B cell (primary cell): ENCODE results near the gene SLC39A13. TPM values are rescaled to one million over a fixed set of nuclear protein-coding genes. Genes with fewer than 3 reads are reported as not detected.

Experiments
- ATAC-seq: fragments of 200-7000 bp; cut with Tn5 transposase; one replicate; pipeline ENCODE4 v1.10.0; 2021; ENCODE audit warnings: low read depth, mild to moderate bottlenecking, moderate number of reproducible peaks, moderate library complexity
- CTCF ChIA-PET: fragments of 350-600 bp; sonication (Branson Sonifier 250); formaldehyde crosslinking; loops from one replicate; lab custom pipeline; 2021; ENCODE audit warnings: antibody characterized with exemption, inconsistent platforms; lab: Charles Lee
- POLR2A ChIA-PET: fragments of 350-600 bp; sonication (Branson Sonifier 250); formaldehyde crosslinking; loops from one replicate; lab custom pipeline; 2021; ENCODE audit warnings: antibody characterized with exemption; lab: Charles Lee
- DNase-seq: peaks from one replicate; pipeline ENCODE4 v3.0.0; 2013
- H2AFZ ChIP-seq: 2 replicates; pipeline ENCODE4 v1.6.1; 2012; ENCODE audit warnings: mild to moderate bottlenecking, low read depth, low read length; ENCODE audit not compliant: insufficient read depth, poor library complexity, severe bottlenecking
- H3K27ac ChIP-seq, 2 donors: 1 replicate in 1 of 2; 2 replicates in 1 of 2; pipeline ENCODE4 v1.5.1; 2012 to 2013; ENCODE audit warnings: low read length in 2 of 2, mild to moderate bottlenecking in 2 of 2, moderate library complexity in 1 of 2
- H3K27me3 ChIP-seq, 4 experiments: fragments of 200-600 bp in 1 of 4; sonication (generic) in 1 of 4; replicated peaks in 1 of 4; 1 replicate in 2 of 4; 2 replicates in 2 of 4; pipeline versions ENCODE4 v1.6.1 to v1.7.0; 2013 to 2016; ENCODE audit warnings: low read length in 3 of 4, mild to moderate bottlenecking in 2 of 4, mixed read lengths in 1 of 4, moderate library complexity in 1 of 4; ENCODE audit not compliant: insufficient read depth in 4 of 4, control insufficient read depth in 3 of 4; ENCODE audit errors: control extremely low read depth in 1 of 4
- H3K36me3 ChIP-seq, 2 experiments: replicated peaks in 1 of 2; 1 replicate in 1 of 2; 2 replicates in 1 of 2; pipeline versions ENCODE4 v1.6.1 to v1.7.1; 2013; ENCODE audit warnings: low read length in 1 of 2; ENCODE audit not compliant: insufficient read depth in 2 of 2, control insufficient read depth in 1 of 2; ENCODE audit errors: control extremely low read depth in 1 of 2, extremely low read depth in 1 of 2
- H3K4me1 ChIP-seq, 2 donors: fragments of 200-600 bp in 1 of 2; sonication (generic) in 1 of 2; 1 replicate in 1 of 2; 2 replicates in 1 of 2; pipeline versions ENCODE4 v1.5.1 to v1.6.1; 2013 to 2017; ENCODE audit warnings: low read length in 2 of 2; ENCODE audit not compliant: control insufficient read depth in 2 of 2, insufficient read depth in 2 of 2
- H3K4me2 ChIP-seq: replicated peaks from 2 replicates; pipeline ENCODE3; 2012; ENCODE audit warnings: mild to moderate bottlenecking, low read depth, low read length; ENCODE audit not compliant: poor library complexity, severe bottlenecking
- H3K4me3 ChIP-seq, 5 experiments: fragments of 200-600 bp in 1 of 5; sonication (generic) in 1 of 5; 1 replicate in 3 of 5; 2 replicates in 2 of 5; pipeline versions ENCODE4 v1.5.1 to v1.7.0; 2011 to 2016; ENCODE audit warnings: low read length in 4 of 5, mild to moderate bottlenecking in 4 of 5, low read depth in 2 of 5, control low read depth in 1 of 5, moderate library complexity in 1 of 5; ENCODE audit not compliant: insufficient read depth in 1 of 5; ENCODE audit errors: control extremely low read depth in 1 of 5, extremely low read depth in 1 of 5
- H3K79me2 ChIP-seq: fragments of 200-600 bp; sonication (generic); one replicate; pipeline ENCODE4 v1.6.0; 2016; ENCODE audit warnings: low read length; ENCODE audit not compliant: control insufficient read depth, insufficient read depth
- H3K9ac ChIP-seq: fragments of 200-600 bp; sonication (generic); 2 replicates; pipeline ENCODE4 v1.6.1; 2017; ENCODE audit warnings: mild to moderate bottlenecking, low read length, moderate library complexity
- H3K9me3 ChIP-seq, 3 donors: one replicate each; pipeline versions ENCODE4 v1.6.1 to v1.7.1; 2013; ENCODE audit warnings: low read length in 2 of 3; ENCODE audit not compliant: control insufficient read depth in 2 of 3, insufficient read depth in 1 of 3; ENCODE audit errors: control extremely low read depth in 1 of 3
- H4K20me1 ChIP-seq: 2 replicates; pipeline ENCODE4 v1.6.0; 2012; ENCODE audit warnings: mild to moderate bottlenecking, low read length; ENCODE audit not compliant: insufficient read depth, control insufficient read depth, poor library complexity, severe bottlenecking
- H3K27ac Mint-ChIP-seq: one replicate; pipeline ENCODE4 v1.8.0; 2021; ENCODE audit warnings: mixed read lengths
- H3K27me3 Mint-ChIP-seq: one replicate; pipeline ENCODE4 v1.8.0; 2021; ENCODE audit warnings: mixed read lengths
- H3K4me1 Mint-ChIP-seq: one replicate; pipeline ENCODE4 v1.8.0; 2021; ENCODE audit warnings: mixed read lengths
- H3K4me3 Mint-ChIP-seq: one replicate; pipeline ENCODE4 v1.8.0; 2021; ENCODE audit warnings: mixed read lengths
- H3K9me3 Mint-ChIP-seq: one replicate; pipeline ENCODE4 v1.8.0; 2022; ENCODE audit warnings: mixed read lengths; ENCODE audit not compliant: insufficient read depth
- EZH2 ChIP-seq: IDR thresholded peaks from 2 replicates; pipeline ENCODE4 v1.6.1; 2012; ENCODE audit warnings: borderline replicate concordance, low read depth, mild to moderate bottlenecking, moderate library complexity, low read length; ENCODE audit not compliant: insufficient read depth, poor library complexity, severe bottlenecking
- WGBS: methylation state at CpG from one replicate; pipeline ENCODE4 v1.1.5; 2013; ENCODE audit warnings: missing lambda C conversion rate; ENCODE audit not compliant: insufficient coverage; 5-methylcytosine and 5-hydroxymethylcytosine counted together
- intact Hi-C: fragments of 100-400 bp; cut with micrococcal nuclease; formaldehyde crosslinking; loops from one replicate; pipeline ENCODE4 v1.10.0; 2022
- polyA plus RNA-seq: library from polyadenylated mRNA; depleted of rRNA; stranded (reverse); fragments of >200 nt; gene quantifications from 2 replicates; pipeline ENCODE4 v1.2.3, GENCODE V29; 2012
- total RNA-seq, 2 donors: library from RNA; stranded (reverse); fragments of 120-200 nt in 1 of 2; gene quantifications; 1 replicate in 1 of 2; 2 replicates in 1 of 2; pipeline versions ENCODE4 v1.2.3 to v1.2.4, GENCODE V29; 2013 to 2022
- TF ChIP-seq, protein P1 (sequence below): fragments of 200-600 bp; IDR thresholded peaks from one replicate; pipeline ENCODE4 v1.8.0; 2022; ENCODE audit warnings: antibody characterized with exemption, mild to moderate bottlenecking

SLC39A13 gene
- total and polyA plus RNA-seq, 2 donors (not counting 1 experiment from before 2014, with no cell fraction given) = 33.0 to 55.7 TPM

DNA sequence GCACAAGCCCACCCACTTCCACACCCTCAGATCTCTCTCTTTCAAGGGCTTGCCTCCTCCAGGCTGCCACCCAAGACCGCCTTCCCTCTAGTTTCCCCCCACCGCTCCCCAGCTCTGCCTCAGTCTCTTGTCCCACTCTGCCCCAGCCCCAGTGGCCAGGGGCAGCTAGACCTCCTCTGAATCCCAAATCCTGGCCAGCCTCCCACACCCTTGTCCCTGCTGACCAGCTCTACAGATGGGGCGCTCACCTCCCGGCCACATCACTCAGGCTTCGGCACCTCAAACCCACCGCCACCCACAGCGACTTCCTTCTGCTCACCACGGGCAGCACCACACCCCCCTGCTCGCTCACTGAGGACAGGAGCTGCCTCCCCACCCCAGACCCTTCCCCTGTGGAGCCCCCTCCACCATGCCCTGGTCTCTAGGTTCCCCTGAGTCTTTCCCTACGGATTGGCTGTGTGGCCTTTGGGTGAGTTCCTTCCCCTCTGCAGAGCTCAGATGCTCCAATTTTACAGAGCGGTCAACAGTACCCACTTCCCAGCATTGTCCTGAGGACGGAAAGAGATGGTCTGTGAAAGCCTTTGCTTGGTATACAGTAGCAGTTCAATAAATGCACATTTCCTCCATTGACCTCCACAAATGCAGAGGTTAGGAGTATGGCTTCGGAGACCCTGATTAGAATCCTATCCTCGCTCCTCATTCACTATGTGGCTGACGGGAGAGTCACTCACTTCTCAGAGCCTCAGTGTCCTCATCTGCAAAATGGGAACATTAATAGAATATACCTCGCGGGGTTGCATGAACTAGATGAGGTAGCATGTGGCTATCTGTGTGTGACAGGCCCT lies 18.6 kb upstream of the SLC39A13 start:
- Histone ChIP-seq H3K4me2 (peak overlapping the region; percentile 27), H3K36me3 (no peaks in the 10 kb centered on the region), H4K20me1 (no peaks in the 10 kb centered on the region), H3K9me3 (no peaks in the 10 kb centered on the region), H3K4me3 (no peak overlapping the region), H3K79me2 (peaks cover 25% of the 10 kb centered on the region), H3K9ac (no peak overlapping the region), H2AFZ (no peak overlapping the region), H3K4me1 (peaks cover 29 to 50% of the 10 kb centered on the region in 2 donors), H3K27ac (no peak overlapping the region), H3K27me3 (no peaks in the 10 kb centered on the region)
- ATAC-seq = no peak
- peaks cover 43% of the 10 kb centered on the region for H3K4me1 Mint-ChIP-seq
- WGBS = 47% methylated on average over 12 of the region's 17 CpGs
- TF ChIP-seq EZH2 = no peak
- TF ChIP-seq, protein P1, sequence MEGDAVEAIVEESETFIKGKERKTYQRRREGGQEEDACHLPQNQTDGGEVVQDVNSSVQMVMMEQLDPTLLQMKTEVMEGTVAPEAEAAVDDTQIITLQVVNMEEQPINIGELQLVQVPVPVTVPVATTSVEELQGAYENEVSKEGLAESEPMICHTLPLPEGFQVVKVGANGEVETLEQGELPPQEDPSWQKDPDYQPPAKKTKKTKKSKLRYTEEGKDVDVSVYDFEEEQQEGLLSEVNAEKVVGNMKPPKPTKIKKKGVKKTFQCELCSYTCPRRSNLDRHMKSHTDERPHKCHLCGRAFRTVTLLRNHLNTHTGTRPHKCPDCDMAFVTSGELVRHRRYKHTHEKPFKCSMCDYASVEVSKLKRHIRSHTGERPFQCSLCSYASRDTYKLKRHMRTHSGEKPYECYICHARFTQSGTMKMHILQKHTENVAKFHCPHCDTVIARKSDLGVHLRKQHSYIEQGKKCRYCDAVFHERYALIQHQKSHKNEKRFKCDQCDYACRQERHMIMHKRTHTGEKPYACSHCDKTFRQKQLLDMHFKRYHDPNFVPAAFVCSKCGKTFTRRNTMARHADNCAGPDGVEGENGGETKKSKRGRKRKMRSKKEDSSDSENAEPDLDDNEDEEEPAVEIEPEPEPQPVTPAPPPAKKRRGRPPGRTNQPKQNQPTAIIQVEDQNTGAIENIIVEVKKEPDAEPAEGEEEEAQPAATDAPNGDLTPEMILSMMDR = no peak
- ChIA-PET CTCF (interaction anchor here (0.6 to 5.7 kb wide), 8 partner anchors 10 to 583 kb away, joined by 3 to 72 read pairs (median 6); partner anchors contain the start of gene SPI1), POLR2A (interaction anchor here (0.8 to 2.2 kb wide), 2 partner anchors 9 to 11 kb away, joined by 3 to 7 read pairs; partner anchors contain the start of gene SPI1)
- intact Hi-C loops = no loop called here
- H3K27ac Mint-ChIP-seq = peak overlapping the region; percentile 56
- H3K4me3 Mint-ChIP-seq = no peak overlapping the region
- H3K9me3 Mint-ChIP-seq = no peaks in the 10 kb centered on the region
- H3K27me3 Mint-ChIP-seq = no peaks in the 10 kb centered on the region
- DNase-seq = no peak

DNA sequence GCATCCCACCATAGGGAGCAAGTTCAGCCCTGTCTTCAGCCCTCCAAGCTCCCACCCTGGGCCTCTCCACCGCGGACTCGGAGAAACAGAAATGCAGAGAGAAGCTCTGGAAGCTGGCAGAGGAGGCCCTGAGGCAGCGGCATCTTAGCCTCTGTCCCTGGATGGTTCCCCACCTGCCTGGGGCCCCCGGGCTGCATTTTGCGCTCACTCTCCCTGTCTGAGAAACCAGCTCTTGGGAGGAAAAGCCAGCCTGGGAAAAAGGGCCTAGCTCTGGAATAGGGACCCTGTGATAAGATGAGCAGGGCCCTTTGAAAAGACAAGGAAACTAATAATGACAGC lies 18.0 kb upstream of the SLC39A13 start:
- Histone ChIP-seq H3K4me2 (no peak overlapping the region), H3K27me3 (no peaks in the 10 kb centered on the region), H3K9me3 (no peaks in the 10 kb centered on the region), H2AFZ (no peak overlapping the region), H3K4me3 (no peak overlapping the region), H3K9ac (no peak overlapping the region), H3K79me2 (peaks cover 31% of the 10 kb centered on the region), H4K20me1 (no peaks in the 10 kb centered on the region), H3K36me3 (no peaks in the 10 kb centered on the region), H3K4me1 (peaks cover 35 to 56% of the 10 kb centered on the region in 2 donors), H3K27ac (no peak overlapping the region)
- intact Hi-C loops = no loop called here
- DNase-seq (peak; percentile 1), ATAC-seq (no peak)
- TF ChIP-seq EZH2 = no peak
- TF ChIP-seq, protein P1 = no peak
- POLR2A ChIA-PET = interaction anchor here (0.8 to 2.2 kb wide), 4 partner anchors 10 to 143 kb away, joined by 3 to 7 read pairs (median 4); partner anchors contain the start of gene SPI1
- Mint-ChIP-seq H3K9me3 (no peaks in the 10 kb centered on the region), H3K27ac (peak overlapping the region; percentile 74), H3K27me3 (no peaks in the 10 kb centered on the region), H3K4me1 (peaks cover 49% of the 10 kb centered on the region), H3K4me3 (no peak overlapping the region)
- WGBS = 99% methylated on average over 6 of the region's 6 CpGs
- CTCF ChIA-PET = interaction anchor here (0.8 to 5.7 kb wide), 4 partner anchors 12 to 17 kb away, joined by 3 to 72 read pairs (median 9); partner anchors contain the start of gene SPI1
